ENCODE data around the gene ZC3H12C.

- no peak for TF ChIP-seq POLR2A (IDR thresholded peaks at IDR 0.05)
- TF ChIP-seq CTCF (IDR thresholded peaks at IDR 0.05): no peak
Measured at GRCh38 chr11:110200836-110201235, 107.6 kb downstream of the ZC3H12C start.
